ENCODE data around the gene DYRK1A. TPM values are rescaled to one million over a fixed set of nuclear protein-coding genes. Genes with fewer than 3 reads are reported as not detected.

DYRK1A gene
- total RNA-seq, 2 experiments from 2014 or later, result 58.4 to 65.1 TPM

GRCh38 chr21:37393030-37393429 lies 26.5 kb downstream of the DYRK1A start:
- DNase-seq (ENCODE audit: low spot score), result no peak
- peaks cover 50% of the 10 kb centered on the region for H3K36me3 ChIP-seq (ENCODE audit: insufficient read depth, low read length)
- intact Hi-C loops (cut with micrococcal nuclease; ENCODE audit: unreplicated experiment), result no loop called here
- H3K9me2 ChIP-seq (ENCODE audit: insufficient read depth, low read length), result no peaks in the 10 kb centered on the region
- BruUV-seq (replicated peaks), result no TSS peak
- TF ChIP-seq CTCF (conservative IDR thresholded peaks at IDR 0.05; ENCODE audit: low read length), result no peak
- TF ChIP-seq EZH2phosphoT487 (IDR thresholded peaks at IDR 0.05; ENCODE audit: borderline replicate concordance, low read depth, low read length), result no peak
- H3K79me2 ChIP-seq (ENCODE audit: insufficient read depth, low read depth, low read length), result peaks cover 100% of the 10 kb centered on the region
- ChIA-PET POLR2A (no interaction called here), CTCF (ENCODE audit: unreplicated experiment) (no interaction called here)
- H3K4me1 ChIP-seq (ENCODE audit: insufficient read depth, low read length, poor library complexity, severe bottlenecking), result no peaks in the 10 kb centered on the region
- peaks cover 61% of the 10 kb centered on the region for H4K20me1 ChIP-seq (ENCODE audit: insufficient read depth, low read length)
- H3K4me2 ChIP-seq (ENCODE audit: low read length), result no peak overlapping the region
- no peak overlapping the region for H3K4me3 ChIP-seq (ENCODE audit: low read depth, low read length, poor library complexity, severe bottlenecking)
- H3K27ac ChIP-seq (ENCODE audit: low read depth, low read length, poor library complexity, severe bottlenecking), result no peak overlapping the region
- no peaks in the 10 kb centered on the region for H3K9me3 ChIP-seq (ENCODE audit: low read length)
- H2AFZ ChIP-seq (ENCODE audit: low read length), result no peak overlapping the region

DNA sequence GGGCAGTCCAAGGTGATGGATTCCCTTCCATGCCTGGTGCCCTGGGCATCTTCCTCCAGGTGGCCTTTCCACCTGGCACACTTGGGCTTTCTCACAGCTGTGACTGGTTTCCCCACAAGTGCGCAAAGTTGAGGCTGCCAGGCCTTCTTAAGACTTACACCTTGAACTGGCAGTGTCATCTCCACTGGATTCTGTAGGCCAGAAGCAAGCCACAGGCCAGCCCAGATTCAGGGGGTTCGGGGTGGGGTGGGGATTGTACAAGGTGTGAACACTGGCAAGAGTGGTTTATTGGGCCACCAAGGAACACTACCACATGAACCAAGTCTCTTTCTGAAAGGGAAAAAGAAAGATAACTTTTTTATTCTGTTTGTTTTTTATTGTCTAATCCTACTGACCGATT lies 27.2 kb downstream of the DYRK1A start:
- intact Hi-C loops (cut with micrococcal nuclease; ENCODE audit: unreplicated experiment), result no loop called here
- no peaks in the 10 kb centered on the region for H3K4me1 ChIP-seq (ENCODE audit: insufficient read depth, low read length, poor library complexity, severe bottlenecking)
- CTCF ChIA-PET (ENCODE audit: unreplicated experiment), result no interaction called here

GRCh38 chr21:37395961-37396360 lies 29.4 kb downstream of the DYRK1A start:
- CTCF ChIA-PET (ENCODE audit: unreplicated experiment), result no interaction called here
- intact Hi-C loops (cut with micrococcal nuclease; ENCODE audit: unreplicated experiment), result no loop called here
- POLR2A ChIA-PET, result no interaction called here

More for the DNA sequence above, 27.2 kb downstream of the DYRK1A start:
- Histone ChIP-seq H4K20me1 (ENCODE audit: insufficient read depth, low read length) (peaks cover 60% of the 10 kb centered on the region), H2AFZ (ENCODE audit: low read length) (no peak overlapping the region), H3K27ac (ENCODE audit: low read depth, low read length, poor library complexity, severe bottlenecking) (no peak overlapping the region), H3K4me2 (ENCODE audit: low read length) (no peak overlapping the region), H3K4me3 (ENCODE audit: low read depth, low read length, poor library complexity, severe bottlenecking) (no peak overlapping the region), H3K9me2 (ENCODE audit: insufficient read depth, low read length) (no peaks in the 10 kb centered on the region), H3K79me2 (ENCODE audit: insufficient read depth, low read depth, low read length) (peaks cover 100% of the 10 kb centered on the region), H3K36me3 (ENCODE audit: insufficient read depth, low read length) (peaks cover 56% of the 10 kb centered on the region), H3K9me3 (ENCODE audit: low read length) (no peaks in the 10 kb centered on the region)
- POLR2A ChIA-PET, result no interaction called here
- no TSS peak for BruUV-seq (replicated peaks)
- DNase-seq (ENCODE audit: low spot score), result no peak
- no peak for TF ChIP-seq CTCF (conservative IDR thresholded peaks at IDR 0.05; ENCODE audit: low read length)
- TF ChIP-seq EZH2phosphoT487 (IDR thresholded peaks at IDR 0.05; ENCODE audit: borderline replicate concordance, low read depth, low read length), result no peak

More at GRCh38 chr21:37395961-37396360, 29.4 kb downstream of the DYRK1A start:
- no peak overlapping the region for H3K4me2 ChIP-seq (ENCODE audit: low read length)
- H3K4me3 ChIP-seq (ENCODE audit: low read depth, low read length, poor library complexity, severe bottlenecking), result no peak overlapping the region
- H3K4me1 ChIP-seq (ENCODE audit: insufficient read depth, low read length, poor library complexity, severe bottlenecking), result no peaks in the 10 kb centered on the region
- H4K20me1 ChIP-seq (ENCODE audit: insufficient read depth, low read length), result peaks cover 49% of the 10 kb centered on the region
- H3K9me3 ChIP-seq (ENCODE audit: low read length), result peaks cover 10% of the 10 kb centered on the region; the same call in 1 of the 2 replicates
- H3K36me3 ChIP-seq (ENCODE audit: insufficient read depth, low read length), result peaks cover 71% of the 10 kb centered on the region
- H3K79me2 ChIP-seq (ENCODE audit: insufficient read depth, low read depth, low read length), result peaks cover 100% of the 10 kb centered on the region
- TF ChIP-seq CTCF (conservative IDR thresholded peaks at IDR 0.05; ENCODE audit: low read length) (no peak), EZH2phosphoT487 (IDR thresholded peaks at IDR 0.05; ENCODE audit: borderline replicate concordance, low read depth, low read length) (no peak)
- no TSS peak for BruUV-seq (replicated peaks)
- H2AFZ ChIP-seq (ENCODE audit: low read length), result no peak overlapping the region
- DNase-seq (ENCODE audit: low spot score), result no peak
- no peak overlapping the region for H3K27ac ChIP-seq (ENCODE audit: low read depth, low read length, poor library complexity, severe bottlenecking)
- H3K9me2 ChIP-seq (ENCODE audit: insufficient read depth, low read length), result no peaks in the 10 kb centered on the region
